Measurements from ENCODE around the gene RANBP9. TPM values are rescaled to one million over a fixed set of nuclear protein-coding genes. Genes with fewer than 3 reads are reported as not detected.

Gene RANBP9
- total and polyA plus RNA-seq, 9 of the 15 experiments (the other 6 are each of a cell fraction or from before 2014, with no cell fraction given) = 27.5 to 130 (median 61.5) TPM

DNA sequence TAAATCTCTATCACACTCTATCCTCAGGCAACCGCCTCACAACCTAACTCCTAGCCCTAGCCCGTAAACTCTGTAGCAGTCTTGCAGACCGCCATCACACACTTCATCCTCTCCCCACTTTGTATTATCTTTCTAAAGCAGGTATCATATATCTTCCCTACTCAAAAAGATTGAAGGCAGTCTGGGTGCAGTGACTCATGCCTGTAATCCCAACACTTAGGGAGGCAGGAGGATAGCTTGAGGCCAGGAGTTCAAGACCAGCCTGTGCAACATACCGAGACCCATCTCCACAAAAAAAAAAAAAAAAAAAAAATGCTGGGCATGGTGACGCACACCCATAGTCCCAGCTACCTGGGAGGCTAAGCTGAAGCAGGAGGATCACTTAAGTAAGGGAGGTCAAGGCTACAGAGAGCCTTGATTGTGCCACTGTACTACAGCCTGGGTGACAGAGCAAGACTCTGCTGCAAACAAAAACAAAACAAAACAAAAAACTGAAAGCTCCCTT is 22.9 kb downstream of the RANBP9 start (continued):
- TF ChIP-seq, protein P1, sequence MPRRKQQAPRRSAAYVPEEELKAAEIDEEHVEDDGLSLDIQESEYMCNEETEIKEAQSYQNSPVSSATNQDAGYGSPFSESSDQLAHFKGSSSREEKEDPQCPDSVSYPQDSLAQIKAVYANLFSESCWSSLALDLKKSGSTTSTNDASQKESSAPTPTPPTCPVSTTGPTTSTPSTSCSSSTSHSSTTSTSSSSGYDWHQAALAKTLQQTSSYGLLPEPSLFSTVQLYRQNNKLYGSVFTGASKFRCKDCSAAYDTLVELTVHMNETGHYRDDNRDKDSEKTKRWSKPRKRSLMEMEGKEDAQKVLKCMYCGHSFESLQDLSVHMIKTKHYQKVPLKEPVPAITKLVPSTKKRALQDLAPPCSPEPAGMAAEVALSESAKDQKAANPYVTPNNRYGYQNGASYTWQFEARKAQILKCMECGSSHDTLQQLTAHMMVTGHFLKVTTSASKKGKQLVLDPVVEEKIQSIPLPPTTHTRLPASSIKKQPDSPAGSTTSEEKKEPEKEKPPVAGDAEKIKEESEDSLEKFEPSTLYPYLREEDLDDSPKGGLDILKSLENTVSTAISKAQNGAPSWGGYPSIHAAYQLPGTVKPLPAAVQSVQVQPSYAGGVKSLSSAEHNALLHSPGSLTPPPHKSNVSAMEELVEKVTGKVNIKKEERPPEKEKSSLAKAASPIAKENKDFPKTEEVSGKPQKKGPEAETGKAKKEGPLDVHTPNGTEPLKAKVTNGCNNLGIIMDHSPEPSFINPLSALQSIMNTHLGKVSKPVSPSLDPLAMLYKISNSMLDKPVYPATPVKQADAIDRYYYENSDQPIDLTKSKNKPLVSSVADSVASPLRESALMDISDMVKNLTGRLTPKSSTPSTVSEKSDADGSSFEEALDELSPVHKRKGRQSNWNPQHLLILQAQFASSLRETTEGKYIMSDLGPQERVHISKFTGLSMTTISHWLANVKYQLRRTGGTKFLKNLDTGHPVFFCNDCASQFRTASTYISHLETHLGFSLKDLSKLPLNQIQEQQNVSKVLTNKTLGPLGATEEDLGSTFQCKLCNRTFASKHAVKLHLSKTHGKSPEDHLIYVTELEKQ (CRISPR knock-in tag; IDR thresholded peaks at IDR 0.05) = no peak
- TF ChIP-seq CHD1 (IDR thresholded peaks at IDR 0.05; ENCODE audit: low read length) (no peak), TBP (optimal IDR thresholded peaks at IDR 0.05; ENCODE audit: low read depth, low read length) (peak; percentile 19), HNRNPLL (IDR thresholded peaks at IDR 0.05; ENCODE audit: low read depth, low read length, poor library complexity, severe bottlenecking) (no peak), PHF21A (IDR thresholded peaks at IDR 0.05; ENCODE audit: borderline replicate concordance, low read depth) (peak; percentile 41; the same call in 1 of the 2 replicates), CBFA2T2 (conservative IDR thresholded peaks at IDR 0.05) (peak; percentile 83), BHLHE40 (IDR thresholded peaks at IDR 0.05; ENCODE audit: low read length) (no peak), U2AF2 (optimal IDR thresholded peaks at IDR 0.05; ENCODE audit: low read depth, low read length) (no peak), SMARCA5 (IDR thresholded peaks at IDR 0.05) (no peak), SPI1 (IDR thresholded peaks at IDR 0.05; ENCODE audit: borderline replicate concordance, low read depth, low read length) (no peak), TGIF2 (CRISPR knock-in tag; IDR thresholded peaks at IDR 0.05) (no peak), L3MBTL2 (IDR thresholded peaks at IDR 0.05) (no peak)
- TF ChIP-seq, protein P2, sequence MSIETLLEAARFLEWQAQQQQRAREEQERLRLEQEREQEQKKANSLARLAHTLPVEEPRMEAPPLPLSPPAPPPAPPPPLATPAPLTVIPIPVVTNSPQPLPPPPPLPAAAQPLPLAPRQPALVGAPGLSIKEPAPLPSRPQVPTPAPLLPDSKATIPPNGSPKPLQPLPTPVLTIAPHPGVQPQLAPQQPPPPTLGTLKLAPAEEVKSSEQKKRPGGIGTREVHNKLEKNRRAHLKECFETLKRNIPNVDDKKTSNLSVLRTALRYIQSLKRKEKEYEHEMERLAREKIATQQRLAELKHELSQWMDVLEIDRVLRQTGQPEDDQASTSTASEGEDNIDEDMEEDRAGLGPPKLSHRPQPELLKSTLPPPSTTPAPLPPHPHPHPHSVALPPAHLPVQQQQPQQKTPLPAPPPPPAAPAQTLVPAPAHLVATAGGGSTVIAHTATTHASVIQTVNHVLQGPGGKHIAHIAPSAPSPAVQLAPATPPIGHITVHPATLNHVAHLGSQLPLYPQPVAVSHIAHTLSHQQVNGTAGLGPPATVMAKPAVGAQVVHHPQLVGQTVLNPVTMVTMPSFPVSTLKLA (conservative IDR thresholded peaks at IDR 0.05) = 0 out of 4 replicates have a peak, but pooled peaks of 1 of the 2 experiments have one; percentile 36
- TF ChIP-seq, protein P3, sequence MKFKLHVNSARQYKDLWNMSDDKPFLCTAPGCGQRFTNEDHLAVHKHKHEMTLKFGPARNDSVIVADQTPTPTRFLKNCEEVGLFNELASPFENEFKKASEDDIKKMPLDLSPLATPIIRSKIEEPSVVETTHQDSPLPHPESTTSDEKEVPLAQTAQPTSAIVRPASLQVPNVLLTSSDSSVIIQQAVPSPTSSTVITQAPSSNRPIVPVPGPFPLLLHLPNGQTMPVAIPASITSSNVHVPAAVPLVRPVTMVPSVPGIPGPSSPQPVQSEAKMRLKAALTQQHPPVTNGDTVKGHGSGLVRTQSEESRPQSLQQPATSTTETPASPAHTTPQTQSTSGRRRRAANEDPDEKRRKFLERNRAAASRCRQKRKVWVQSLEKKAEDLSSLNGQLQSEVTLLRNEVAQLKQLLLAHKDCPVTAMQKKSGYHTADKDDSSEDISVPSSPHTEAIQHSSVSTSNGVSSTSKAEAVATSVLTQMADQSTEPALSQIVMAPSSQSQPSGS (CRISPR knock-in tag; IDR thresholded peaks at IDR 0.05) = no peak
- TF ChIP-seq, protein P4, sequence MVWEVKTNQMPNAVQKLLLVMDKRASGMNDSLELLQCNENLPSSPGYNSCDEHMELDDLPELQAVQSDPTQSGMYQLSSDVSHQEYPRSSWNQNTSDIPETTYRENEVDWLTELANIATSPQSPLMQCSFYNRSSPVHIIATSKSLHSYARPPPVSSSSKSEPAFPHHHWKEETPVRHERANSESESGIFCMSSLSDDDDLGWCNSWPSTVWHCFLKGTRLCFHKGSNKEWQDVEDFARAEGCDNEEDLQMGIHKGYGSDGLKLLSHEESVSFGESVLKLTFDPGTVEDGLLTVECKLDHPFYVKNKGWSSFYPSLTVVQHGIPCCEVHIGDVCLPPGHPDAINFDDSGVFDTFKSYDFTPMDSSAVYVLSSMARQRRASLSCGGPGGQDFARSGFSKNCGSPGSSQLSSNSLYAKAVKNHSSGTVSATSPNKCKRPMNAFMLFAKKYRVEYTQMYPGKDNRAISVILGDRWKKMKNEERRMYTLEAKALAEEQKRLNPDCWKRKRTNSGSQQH (CRISPR knock-in tag; IDR thresholded peaks at IDR 0.05) = no peak
- TF ChIP-seq, protein P5, sequence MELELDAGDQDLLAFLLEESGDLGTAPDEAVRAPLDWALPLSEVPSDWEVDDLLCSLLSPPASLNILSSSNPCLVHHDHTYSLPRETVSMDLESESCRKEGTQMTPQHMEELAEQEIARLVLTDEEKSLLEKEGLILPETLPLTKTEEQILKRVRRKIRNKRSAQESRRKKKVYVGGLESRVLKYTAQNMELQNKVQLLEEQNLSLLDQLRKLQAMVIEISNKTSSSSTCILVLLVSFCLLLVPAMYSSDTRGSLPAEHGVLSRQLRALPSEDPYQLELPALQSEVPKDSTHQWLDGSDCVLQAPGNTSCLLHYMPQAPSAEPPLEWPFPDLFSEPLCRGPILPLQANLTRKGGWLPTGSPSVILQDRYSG (tag; conservative IDR thresholded peaks at IDR 0.05; ENCODE audit: low read depth) = no peak

Measured in K562 (cell line).